Osteocyte (in vitro differentiated cells): Measurements from ENCODE around the gene OBP2A. TPM values are rescaled to one million over a fixed set of nuclear protein-coding genes. Genes with fewer than 3 reads are reported as not detected.
"Not testable (repeated sequence)": the region's sequence is repeated elsewhere in the genome, so short reads cannot be mapped to it uniquely, and the experiment has no call there.

Source experiments
- DNase-seq: peaks from one replicate; pipeline ENCODE4 v3.0.0; 2021; ENCODE audit warnings: mixed read lengths; ENCODE audit not compliant: unreplicated experiment; ENCODE audit errors: extremely low spot score
- H3K27ac Mint-ChIP-seq: one replicate; pipeline ENCODE4 v1.8.0; 2021; ENCODE audit warnings: mild to moderate bottlenecking, mixed read lengths; ENCODE audit not compliant: unreplicated experiment
- H3K27me3 Mint-ChIP-seq: one replicate; pipeline ENCODE4 v1.8.0; 2021; ENCODE audit warnings: mixed read lengths; ENCODE audit not compliant: unreplicated experiment
- H3K36me3 Mint-ChIP-seq: one replicate; pipeline ENCODE4 v1.8.0; 2021; ENCODE audit warnings: mixed read lengths; ENCODE audit not compliant: unreplicated experiment
- H3K4me1 Mint-ChIP-seq: one replicate; pipeline ENCODE4 v1.8.0; 2021; ENCODE audit warnings: mixed read lengths; ENCODE audit not compliant: unreplicated experiment
- H3K4me3 Mint-ChIP-seq: one replicate; pipeline ENCODE4 v1.8.0; 2021; ENCODE audit warnings: mild to moderate bottlenecking, moderate library complexity, mixed read lengths; ENCODE audit not compliant: unreplicated experiment
- H3K9me3 Mint-ChIP-seq: one replicate; pipeline ENCODE4 v1.8.0; 2021; ENCODE audit warnings: mixed read lengths; ENCODE audit not compliant: unreplicated experiment
- CTCF ChIP-seq: fragments of 200-600 bp; sonication (generic); IDR thresholded peaks from 2 replicates; pipeline ENCODE4 v1.5.0; 2021; ENCODE audit warnings: antibody characterized with exemption, mild to moderate bottlenecking, moderate library complexity
- total RNA-seq: library from RNA; stranded (reverse); gene quantifications from 2 replicates; pipeline ENCODE4 v1.2.1, GENCODE V29; 2021

Gene OBP2A
- total RNA-seq, 1 donor from 2014 or later: not detected

- no peak for DNase-seq
- no peaks in the 10 kb centered on the region for H3K36me3 Mint-ChIP-seq
- no peaks in the 10 kb centered on the region for H3K27me3 Mint-ChIP-seq
- no peaks in the 10 kb centered on the region for H3K9me3 Mint-ChIP-seq
- H3K4me1 Mint-ChIP-seq: no peaks in the 10 kb centered on the region
- H3K4me3 Mint-ChIP-seq: no peak overlapping the region
- H3K27ac Mint-ChIP-seq: no peak overlapping the region
- TF ChIP-seq CTCF: no peak
Measured at GRCh38 chr9:135526089-135526729, 19.7 kb upstream of the OBP2A start.

- Mint-ChIP-seq H3K4me3 (no peak overlapping the region), H3K4me1 (no peaks in the 10 kb centered on the region), H3K27me3 (no peaks in the 10 kb centered on the region), H3K27ac (no peak overlapping the region), H3K36me3 (no peaks in the 10 kb centered on the region), H3K9me3 (no peaks in the 10 kb centered on the region)
- DNase-seq: peak; percentile 81
- no peak for TF ChIP-seq CTCF
Measured at GRCh38 chr9:135526730-135527571, 19.0 kb upstream of the OBP2A start.

GRCh38 chr9:135528842-135529435, 17.0 kb upstream of the OBP2A start:
- not testable (repeated sequence) for DNase-seq, H3K9me3 Mint-ChIP-seq

GRCh38 chr9:135530146-135530545, 15.8 kb upstream of the OBP2A start:
- no peak for DNase-seq
- no peak for TF ChIP-seq CTCF
- no peaks in the 10 kb centered on the region for H3K9me3 Mint-ChIP-seq
- H3K27ac Mint-ChIP-seq: no peak overlapping the region
- H3K27me3 Mint-ChIP-seq: no peaks in the 10 kb centered on the region
- no peaks in the 10 kb centered on the region for H3K4me1 Mint-ChIP-seq
- H3K4me3 Mint-ChIP-seq: no peak overlapping the region
- no peaks in the 10 kb centered on the region for H3K36me3 Mint-ChIP-seq

More at GRCh38 chr9:135528842-135529435, 17.0 kb upstream of the OBP2A start:
- not testable (repeated sequence) for H3K27ac Mint-ChIP-seq, H3K36me3 Mint-ChIP-seq, H3K4me1 Mint-ChIP-seq, H3K27me3 Mint-ChIP-seq, H3K4me3 Mint-ChIP-seq

- H3K36me3 Mint-ChIP-seq: no peaks in the 10 kb centered on the region
- TF ChIP-seq CTCF: no peak
- DNase-seq: peak; percentile 81
- H3K4me1 Mint-ChIP-seq: no peaks in the 10 kb centered on the region
- H3K27ac Mint-ChIP-seq: no peak overlapping the region
- H3K27me3 Mint-ChIP-seq: no peaks in the 10 kb centered on the region
- no peaks in the 10 kb centered on the region for H3K9me3 Mint-ChIP-seq
- no peak overlapping the region for H3K4me3 Mint-ChIP-seq
Measured at GRCh38 chr9:135531096-135531495, 14.8 kb upstream of the OBP2A start.
